Hypothalamus (tissue), 51 donors: Measurements from ENCODE around the gene DEGS1.

Experiments used
- DNase-seq, 51 donors: peaks; one replicate each; lab custom pipeline; 2025; lab: John Stamatoyannopoulos, UW

Gene DEGS1

DNA sequence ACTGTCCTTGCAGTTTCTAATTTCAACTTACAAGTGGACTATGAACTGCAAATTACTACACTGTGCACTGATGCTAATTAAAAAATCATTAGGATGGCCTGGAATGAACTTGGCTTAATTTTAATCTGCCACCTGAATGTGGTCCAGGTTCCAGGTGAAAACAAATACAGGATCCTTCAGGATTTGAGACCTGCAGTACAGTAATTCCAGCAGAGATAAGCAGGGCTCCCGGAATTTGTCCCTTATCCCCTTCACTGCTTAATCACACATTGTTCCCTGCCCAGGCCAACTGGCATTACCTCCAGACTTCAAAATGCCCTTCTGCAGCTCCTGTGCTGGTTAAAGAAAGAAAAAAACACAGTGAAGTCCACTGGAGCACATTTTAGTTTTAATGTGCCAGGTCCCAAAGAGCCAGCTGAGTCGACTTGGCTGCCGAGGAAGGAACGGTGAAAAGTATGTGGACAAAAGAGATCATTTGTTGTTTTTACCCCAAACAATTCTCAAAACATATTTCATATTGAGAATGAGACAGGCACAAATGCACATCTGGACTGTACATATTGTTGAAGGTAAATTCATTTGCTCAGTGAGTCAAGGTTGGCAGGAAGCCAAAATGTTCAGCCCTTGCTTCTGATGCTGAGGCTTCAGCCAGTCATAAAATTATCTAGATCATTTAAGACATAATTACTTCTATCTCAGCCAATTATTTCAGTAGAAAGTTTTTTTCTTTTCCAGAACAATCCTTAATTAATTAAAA, 28.3 kb downstream of the DEGS1 start:
- peak in 1 of 51 donors; percentile 25 for DNase-seq

DNA sequence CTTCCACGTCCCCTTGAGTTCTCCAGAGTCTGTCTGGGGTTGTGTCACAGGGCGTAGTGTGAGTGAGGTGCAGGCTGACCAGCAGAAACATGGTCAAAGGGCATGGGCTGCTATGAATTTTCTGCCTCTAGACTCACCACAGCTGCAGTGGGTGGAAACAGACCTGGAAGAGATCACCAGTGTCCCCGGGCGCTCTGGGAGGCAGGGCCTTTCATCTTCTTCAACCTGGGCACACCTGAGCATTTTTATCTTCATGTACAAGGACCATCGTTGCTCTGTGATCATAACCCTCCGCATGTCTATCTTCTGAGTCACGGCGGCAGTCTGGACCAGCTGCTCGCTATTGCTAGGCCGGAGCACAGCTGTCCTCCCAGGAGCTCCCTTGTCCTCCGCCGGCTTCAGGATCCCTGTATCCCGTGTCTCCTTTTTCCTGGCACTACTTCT, 29.6 kb downstream of the DEGS1 start:
- no peak for DNase-seq

GRCh38 chr1:224213438-224214119, 30.5 kb downstream of the DEGS1 start:
- DNase-seq: no peak

DNA sequence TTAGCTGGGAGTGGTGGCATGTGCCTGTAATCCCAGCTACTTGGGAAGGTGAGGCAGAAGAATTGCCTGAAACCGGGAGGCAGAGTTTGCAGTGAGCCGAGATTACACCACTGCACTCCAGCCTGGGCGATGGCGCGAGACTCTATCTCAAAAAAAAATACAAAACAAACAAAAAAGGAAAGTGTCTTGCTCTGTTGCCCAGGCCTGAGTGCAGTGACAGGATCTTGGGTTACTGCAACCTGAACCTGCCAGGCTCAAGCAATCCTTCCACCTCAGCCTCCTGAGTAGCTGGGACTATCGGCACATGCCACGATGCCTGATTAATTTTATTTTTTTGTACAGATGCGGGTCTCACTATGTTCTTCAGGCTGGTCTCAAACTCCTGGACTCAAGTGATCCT, 33.3 kb downstream of the DEGS1 start:
- no peak for DNase-seq

- no peak for DNase-seq
These were observed 34.9 kb downstream of the DEGS1 start for GRCh38 chr1:224217655-224218623.

DNA sequence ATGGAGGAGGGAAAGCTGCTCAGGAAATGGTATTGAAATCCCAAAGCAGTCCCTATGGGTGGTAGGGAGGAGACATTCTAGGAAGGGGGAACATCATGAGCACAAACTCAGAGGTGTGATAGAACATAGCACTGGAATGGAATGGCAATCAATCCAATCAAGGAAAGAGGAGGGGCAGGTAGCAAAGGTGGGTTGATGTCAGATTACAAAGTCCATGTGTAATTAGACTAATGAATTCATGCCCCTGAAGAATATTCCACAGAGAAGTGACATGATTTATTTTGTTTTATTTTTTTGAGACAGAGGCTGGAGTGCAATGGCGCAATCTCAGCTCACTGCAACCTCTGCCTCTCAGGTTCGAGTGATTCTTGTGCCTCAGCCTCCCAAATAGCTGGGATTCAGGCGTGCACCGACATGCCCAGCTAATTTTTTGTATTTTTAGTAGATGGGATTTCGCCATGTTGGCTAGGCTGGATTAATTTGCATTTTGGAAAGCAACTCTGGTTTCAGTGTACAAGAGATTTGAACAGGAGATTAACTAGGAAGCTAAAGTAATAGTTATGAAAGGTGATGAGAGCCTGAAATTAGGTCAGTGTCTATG, 36.1 kb downstream of the DEGS1 start:
- DNase-seq: no peak

GRCh38 chr1:224219612-224220059, 36.6 kb downstream of the DEGS1 start:
- DNase-seq: no peak

GRCh38 chr1:224223819-224224714, 41.0 kb downstream of the DEGS1 start:
- DNase-seq: no peak

DNA sequence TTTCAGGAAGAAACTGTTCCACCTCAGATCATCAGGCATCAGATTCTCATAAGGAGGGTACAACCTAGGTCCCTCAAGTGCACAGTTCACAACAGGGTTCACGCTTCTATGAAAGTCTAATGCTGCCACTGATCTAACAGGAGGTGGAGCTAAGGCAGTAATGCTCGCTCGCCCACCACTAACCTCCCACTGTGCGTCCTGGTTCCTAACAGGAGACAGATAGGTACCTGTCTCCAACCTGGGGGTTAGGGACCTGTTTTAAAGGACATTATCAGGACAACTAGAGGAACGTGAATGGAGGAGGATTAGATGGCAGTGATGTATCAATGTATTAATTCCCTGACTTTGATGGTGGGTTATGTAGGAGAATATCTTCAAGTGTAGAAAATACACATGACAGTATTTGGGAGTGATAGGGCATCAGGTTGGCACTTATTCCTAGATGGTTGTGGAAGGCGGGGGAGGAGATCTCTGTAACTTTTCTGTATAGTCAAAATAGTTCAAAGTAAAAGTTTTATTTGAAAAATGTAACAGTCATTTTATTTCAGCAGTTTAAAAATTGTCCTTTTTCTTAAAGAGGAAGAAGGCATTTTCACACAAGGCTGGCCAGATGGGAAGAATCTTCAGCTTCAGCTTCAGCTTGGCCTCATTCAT, 43.9 kb downstream of the DEGS1 start:
- no peak for DNase-seq

DNA sequence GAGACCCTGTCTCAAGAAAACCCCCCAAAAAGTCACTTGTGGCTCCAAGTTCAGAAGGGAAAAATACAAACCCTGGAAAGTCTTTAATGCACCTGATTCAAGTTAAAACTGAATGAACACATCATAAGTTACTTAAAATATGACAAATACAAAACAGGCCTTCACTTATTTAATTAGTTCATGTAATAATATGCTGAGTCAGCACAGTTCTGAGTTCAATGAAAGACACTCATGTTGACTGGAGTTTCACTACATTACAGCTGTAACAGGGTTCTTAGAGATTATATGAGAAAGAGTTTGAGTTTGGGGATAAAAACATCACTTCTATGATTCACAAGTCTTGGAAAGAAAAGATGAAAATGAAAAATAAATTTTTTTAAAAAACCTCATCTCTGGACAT, 51.0 kb downstream of the DEGS1 start:
- DNase-seq: no peak

DNA sequence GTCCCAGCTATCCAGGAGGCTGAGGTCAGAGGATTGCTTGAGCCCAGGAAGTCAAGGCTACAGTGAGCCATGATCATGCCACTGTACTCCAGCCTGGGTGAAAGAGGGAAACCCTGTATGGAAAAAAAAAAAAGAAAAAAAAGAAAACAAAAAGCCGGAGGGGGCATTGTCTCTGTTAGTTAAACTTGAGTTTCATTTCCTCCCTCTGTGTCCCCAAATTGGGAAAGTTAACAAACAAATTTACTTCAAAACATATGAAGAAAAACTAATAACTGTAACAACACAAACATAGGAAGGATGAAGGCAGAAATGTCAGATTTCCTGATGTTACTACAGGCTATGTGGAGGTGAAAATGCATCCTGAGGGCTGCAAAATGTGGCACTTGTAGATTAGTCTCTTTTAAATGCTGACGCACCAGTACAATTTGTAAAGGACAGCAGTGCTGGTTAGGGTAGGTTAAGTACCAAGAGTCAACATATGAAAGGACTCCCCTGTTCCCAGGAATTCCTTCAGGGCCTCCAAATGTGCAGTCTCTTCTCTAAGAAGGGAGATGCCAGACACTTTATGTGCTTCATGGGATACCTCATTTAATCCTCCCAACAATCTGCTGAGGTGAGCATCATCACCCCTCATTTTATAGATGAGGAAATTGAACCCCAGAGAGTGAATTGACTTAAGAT, 52.9 kb downstream of the DEGS1 start:
- DNase-seq: no peak

GRCh38 chr1:224237119-224237881, 54.3 kb downstream of the DEGS1 start:
- no peak for DNase-seq

DNA sequence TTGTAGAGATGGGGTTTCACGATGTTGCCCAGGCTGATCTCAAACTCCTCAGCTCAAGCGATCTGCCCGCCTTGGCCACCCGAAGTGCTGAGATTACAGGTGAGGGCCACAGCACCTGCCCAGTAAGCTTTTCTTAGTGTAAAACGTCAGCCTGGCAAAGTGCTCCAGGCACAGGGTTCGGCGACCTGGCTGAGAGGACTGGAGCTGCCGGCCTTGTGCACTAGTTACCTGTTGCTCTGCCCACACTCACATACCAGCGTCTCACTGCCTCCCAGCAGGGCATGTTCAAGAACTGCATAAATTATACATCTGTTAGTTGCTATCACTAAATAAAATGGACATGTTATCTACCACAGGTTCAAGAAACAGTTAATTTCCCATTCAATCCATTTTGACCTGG, 55.2 kb downstream of the DEGS1 start:
- DNase-seq: no peak

DNA sequence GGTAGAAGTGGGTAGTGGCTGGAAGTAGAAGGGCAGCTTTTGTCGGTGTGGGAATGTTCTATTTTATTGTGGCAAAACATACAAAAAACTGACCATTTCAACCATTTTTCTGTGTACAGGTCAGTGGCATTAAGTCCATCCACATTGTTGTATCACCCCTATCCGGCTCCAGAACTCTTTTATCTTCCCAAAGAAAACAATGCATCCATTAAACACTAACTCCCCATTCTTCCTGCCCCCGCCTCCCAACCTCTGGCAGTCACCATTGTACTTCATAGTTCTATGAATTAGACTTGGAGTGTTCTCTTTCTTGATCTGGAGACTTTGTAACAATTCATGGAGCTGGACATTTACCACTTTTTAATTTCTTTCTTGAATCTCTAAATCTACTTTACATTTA, 55.7 kb downstream of the DEGS1 start:
- DNase-seq: peak in 3 of 51 donors; percentile 2 to 20 (median 6)
